H1 (cell line): ENCODE results near the gene ADAMTS15. TPM values are rescaled to one million over a fixed set of nuclear protein-coding genes. Genes with fewer than 3 reads are reported as not detected.
A peak's percentile ranks its signal among the peaks of the same experiment; 100 is the strongest.

Experiments
- CTCF ChIA-PET: fragments of 300-600 bp; sonication (Branson Sonifier 250); formaldehyde crosslinking; loops from one replicate; lab custom pipeline; 2021; ENCODE audit not compliant: partially characterized antibody; lab: Charles Lee
- POLR2A ChIA-PET: fragments of 300-600 bp; sonication (Branson Sonifier 250); formaldehyde crosslinking; loops from one replicate; lab custom pipeline; 2021; ENCODE audit warnings: inconsistent platforms; ENCODE audit not compliant: partially characterized antibody; lab: Charles Lee
- DNase-seq, 2 experiments: peaks; one replicate each; pipeline versions ENCODE4 v3.0.0 to v3.0.0-alpha.2; 2010 to 2022; ENCODE audit warnings: low spot score in 2 of 2, low read depth in 1 of 2, mixed read lengths in 1 of 2
- FAIRE-seq: peaks from 2 replicates; lab custom pipeline; 2011; peaks lifted over from hg19 to GRCh38; lab: Jason Lieb, UNC
- H2AFZ ChIP-seq: 2 replicates; pipeline ENCODE4 v1.8.1; 2012; ENCODE audit warnings: low read length, inconsistent platforms
- H2AK5ac ChIP-seq: 2 replicates; pipeline ENCODE4 v1.6.1; 2013; ENCODE audit warnings: low read depth, low read length
- H2BK120ac ChIP-seq: replicated peaks from 2 replicates; pipeline ENCODE3; 2013; ENCODE audit warnings: low read depth, low read length, inconsistent platforms
- H2BK12ac ChIP-seq: 2 replicates; pipeline ENCODE4 v1.6.1; 2013; ENCODE audit warnings: low read depth, low read length
- H2BK15ac ChIP-seq: 2 replicates; pipeline ENCODE4 v1.6.1; 2013; ENCODE audit warnings: low read length
- H2BK20ac ChIP-seq: 2 replicates; pipeline ENCODE4 v1.6.1; 2013; ENCODE audit warnings: low read length
- H2BK5ac ChIP-seq: 2 replicates; pipeline ENCODE4 v1.6.1; 2013; ENCODE audit warnings: low read depth, low read length
- H3K14ac ChIP-seq: 2 replicates; pipeline ENCODE4 v1.6.1; 2013; ENCODE audit warnings: inconsistent platforms; ENCODE audit not compliant: insufficient read length
- H3K18ac ChIP-seq: 2 replicates; pipeline ENCODE4 v1.6.1; 2013; ENCODE audit warnings: low read length; ENCODE audit errors: extremely low read depth
- H3K23ac ChIP-seq: 2 replicates; pipeline ENCODE4 v1.6.1; 2013; ENCODE audit warnings: inconsistent platforms; ENCODE audit not compliant: insufficient read length
- H3K23me2 ChIP-seq: 2 replicates; pipeline ENCODE4 v1.6.1; 2013; ENCODE audit warnings: low read depth, low read length
- H3K27ac ChIP-seq: 2 replicates; pipeline ENCODE4 v1.6.1; 2011; ENCODE audit warnings: low read depth, low read length, inconsistent platforms
- H3K27me3 ChIP-seq, 4 experiments: replicated peaks in 1 of 4; 1 replicate in 1 of 4; 2 replicates in 3 of 4; pipeline versions ENCODE4 v1.6.1 to v1.8.1; 2011 to 2013; ENCODE audit warnings: low read length in 3 of 4, mild to moderate bottlenecking in 3 of 4, inconsistent platforms in 2 of 4, mixed read lengths in 2 of 4, moderate library complexity in 1 of 4; ENCODE audit not compliant: control insufficient read depth in 3 of 4, insufficient read depth in 3 of 4; ENCODE audit errors: extremely low read depth in 1 of 4
- H3K36me3 ChIP-seq, 4 experiments: 2 replicates each; pipeline versions ENCODE4 v1.6.1 to v1.8.1; 2011 to 2013; ENCODE audit warnings: mild to moderate bottlenecking in 4 of 4, low read length in 3 of 4, moderate library complexity in 2 of 4, control low read depth in 1 of 4, inconsistent platforms in 1 of 4; ENCODE audit not compliant: insufficient read depth in 4 of 4, control insufficient read depth in 2 of 4
- H3K4ac ChIP-seq: replicated peaks from 2 replicates; pipeline ENCODE3; 2013; ENCODE audit warnings: low read length, low read depth, mixed read lengths, inconsistent platforms; ENCODE audit not compliant: insufficient read length
- H3K4me1 ChIP-seq, 4 experiments: replicated peaks in 1 of 4; 1 replicate in 1 of 4; 2 replicates in 3 of 4; pipeline versions ENCODE4 v1.6.1 to v1.8.1; 2011 to 2013; ENCODE audit warnings: low read length in 3 of 4, inconsistent platforms in 2 of 4, mixed read lengths in 1 of 4; ENCODE audit not compliant: insufficient read depth in 4 of 4, control insufficient read depth in 3 of 4
- H3K4me2 ChIP-seq, 2 experiments: 2 replicates each; pipeline versions ENCODE4 v1.6.1 to v1.8.1; 2011 to 2013; ENCODE audit warnings: low read depth in 2 of 2, low read length in 2 of 2, control low read depth in 1 of 2, inconsistent platforms in 1 of 2, mild to moderate bottlenecking in 1 of 2; ENCODE audit not compliant: insufficient read depth in 1 of 2
- H3K4me3 ChIP-seq, 4 experiments: fragments of 200-600, 300-600 bp in 1 of 4; sonication (generic), shearing (Covaris generic), sonication (Bioruptor Twin) in 1 of 4; 2 replicates each; pipeline versions ENCODE4 v1.5.1 to v1.8.1; 2011 to 2016; ENCODE audit warnings: low read length in 4 of 4, low read depth in 3 of 4, control low read depth in 2 of 4, inconsistent platforms in 2 of 4, mild to moderate bottlenecking in 2 of 4, mixed read lengths in 1 of 4, moderate library complexity in 1 of 4; ENCODE audit not compliant: insufficient read depth in 2 of 4; ENCODE audit errors: extremely low read depth in 1 of 4
- H3K56ac ChIP-seq: replicated peaks from 2 replicates; pipeline ENCODE3; 2013; ENCODE audit warnings: low read depth, mild to moderate bottlenecking, mixed read lengths, low read length, inconsistent platforms; ENCODE audit not compliant: insufficient read length
- H3K79me1 ChIP-seq: 2 replicates; pipeline ENCODE4 v1.6.1; 2013; ENCODE audit warnings: low read depth, low read length, control low read depth
- H3K79me2 ChIP-seq, 2 experiments: 2 replicates each; pipeline versions ENCODE4 v1.6.1 to v1.8.1; 2012 to 2013; ENCODE audit warnings: low read length in 2 of 2, mild to moderate bottlenecking in 2 of 2, inconsistent platforms in 1 of 2; ENCODE audit not compliant: insufficient read depth in 2 of 2, control insufficient read depth in 1 of 2
- H3K9ac ChIP-seq, 4 experiments: replicated peaks in 1 of 4; 1 replicate in 1 of 4; 2 replicates in 3 of 4; pipeline versions ENCODE4 v1.6.1 to v1.8.1; 2011 to 2013; ENCODE audit warnings: low read depth in 3 of 4, low read length in 3 of 4, control low read depth in 2 of 4, mild to moderate bottlenecking in 2 of 4, moderate library complexity in 2 of 4, inconsistent platforms in 1 of 4; ENCODE audit errors: extremely low read depth in 1 of 4
- H3K9me3 ChIP-seq, 2 experiments: 2 replicates each; pipeline versions ENCODE4 v1.6.1 to v1.8.1; 2012 to 2013; ENCODE audit warnings: mild to moderate bottlenecking in 2 of 2, moderate library complexity in 2 of 2, control low read depth in 1 of 2, inconsistent platforms in 1 of 2, low read depth in 1 of 2, low read length in 1 of 2, mixed read lengths in 1 of 2; ENCODE audit not compliant: insufficient read depth in 2 of 2
- H4K20me1 ChIP-seq, 2 experiments: replicated peaks in 1 of 2; 2 replicates each; pipeline versions ENCODE3 to v1.8.1; 2011 to 2013; ENCODE audit warnings: inconsistent platforms in 2 of 2, low read length in 2 of 2, mild to moderate bottlenecking in 1 of 2; ENCODE audit not compliant: insufficient read depth in 2 of 2, control insufficient read depth in 1 of 2
- H4K5ac ChIP-seq: 2 replicates; pipeline ENCODE4 v1.6.1; 2013; ENCODE audit warnings: low read length, low read depth, mixed read lengths, inconsistent platforms; ENCODE audit not compliant: insufficient read length
- H4K8ac ChIP-seq: 2 replicates; pipeline ENCODE4 v1.8.0; 2013; ENCODE audit warnings: mild to moderate bottlenecking, moderate library complexity, low read length, inconsistent platforms; ENCODE audit not compliant: insufficient read depth; ENCODE audit errors: extremely low read depth
- H4K91ac ChIP-seq: replicated peaks from 2 replicates; pipeline ENCODE3; 2013; ENCODE audit warnings: low read length, mixed read lengths, inconsistent platforms; ENCODE audit not compliant: insufficient read length
- CHD2 ChIP-seq: IDR thresholded peaks from 2 replicates; pipeline ENCODE4 v1.6.1; 2012; ENCODE audit warnings: low read length, improper control_type of control experiment
- EZH2 ChIP-seq: fragments of 200-600 bp; sonication (generic); IDR thresholded peaks from 2 replicates; pipeline ENCODE4 v1.7.1; 2012; ENCODE audit warnings: low read depth, mild to moderate bottlenecking, moderate library complexity, low read length, inconsistent platforms; ENCODE audit not compliant: severe bottlenecking
- HDAC2 ChIP-seq, 2 experiments: fragments of 300-600 bp in 1 of 2; sonication (generic) in 1 of 2; IDR thresholded peaks; 2 replicates each; pipeline ENCODE4 v1.6.1; 2011 to 2012; ENCODE audit warnings: low read depth in 2 of 2, low read length in 2 of 2, mild to moderate bottlenecking in 2 of 2, moderate library complexity in 2 of 2, borderline replicate concordance in 1 of 2, inconsistent platforms in 1 of 2
- KDM4A ChIP-seq: IDR thresholded peaks from one replicate; pipeline ENCODE4 v1.7.1; 2012; ENCODE audit warnings: low read depth, mild to moderate bottlenecking, moderate library complexity, low read length, inconsistent platforms; ENCODE audit not compliant: severe bottlenecking
- NANOG ChIP-seq: IDR thresholded peaks from 2 replicates; pipeline ENCODE4 v1.6.1; 2011; ENCODE audit warnings: low read length, low read depth, mild to moderate bottlenecking, inconsistent platforms; ENCODE audit not compliant: insufficient read depth, poor library complexity, severe bottlenecking
- SIX5 ChIP-seq: IDR thresholded peaks from 2 replicates; pipeline ENCODE4 v1.6.1; 2011; ENCODE audit warnings: mild to moderate bottlenecking, low read depth, low read length
- TCF12 ChIP-seq: IDR thresholded peaks from 2 replicates; pipeline ENCODE4 v1.6.1; 2011; ENCODE audit warnings: low read depth, mild to moderate bottlenecking, low read length
- WGBS, 2 experiments: shearing (Covaris generic) in 1 of 2; methylation state at CpG; one replicate each; pipeline versions ENCODE4 v1.1.6 to v1.1.7; 2013 to 2015; ENCODE audit warnings: low lambda C conversion rate in 2 of 2, mixed read lengths in 2 of 2, inconsistent platforms in 1 of 2, low coverage in 1 of 2, missing lambda C conversion rate in 1 of 2; ENCODE audit not compliant: insufficient replicate concordance in 2 of 2, insufficient coverage in 1 of 2, insufficient read length in 1 of 2; ENCODE audit errors: extremely low coverage in 1 of 2, missing lambda C conversion rate in 1 of 2; 5-methylcytosine and 5-hydroxymethylcytosine counted together
- polyA plus RNA-seq, 7 experiments: library from polyadenylated mRNA; depleted of rRNA in 3 of 7; stranded (reverse) in 5 of 7; unstranded in 2 of 7; fragments of >200 nt in 5 of 7; fragments of 200-250 nt in 2 of 7; gene quantifications; 1 replicate in 5 of 7; 2 replicates in 1 of 7; 4 replicates in 1 of 7; pipeline versions ENCODE4 v1.2.1 to v1.2.3, GENCODE V29; 2011 to 2013; ENCODE audit warnings: missing spikeins in 2 of 7, mixed read lengths in 2 of 7
- total RNA-seq: library from RNA; stranded (reverse); fragmentation: NEBNext Ultra II Directional; extraction: Animal tissue kit (Norgen Biotek cat#: 25700); gene quantifications from 2 replicates; pipeline ENCODE4 v1.2.1, GENCODE V29; 2021
- TF ChIP-seq, protein P1 (sequence below): IDR thresholded peaks from 2 replicates; pipeline ENCODE4 v1.6.1; 2012; ENCODE audit warnings: inconsistent platforms
- TF ChIP-seq, protein P2 (sequence below): IDR thresholded peaks from 2 replicates; pipeline ENCODE4 v1.6.1; 2012; ENCODE audit warnings: low read length, inconsistent platforms

ADAMTS15 gene
- total and polyA plus RNA-seq, 2 of the 8 experiments (the other 6 are each of a cell fraction or from before 2014, with no cell fraction given): 1.7 to 4.7 TPM

DNA sequence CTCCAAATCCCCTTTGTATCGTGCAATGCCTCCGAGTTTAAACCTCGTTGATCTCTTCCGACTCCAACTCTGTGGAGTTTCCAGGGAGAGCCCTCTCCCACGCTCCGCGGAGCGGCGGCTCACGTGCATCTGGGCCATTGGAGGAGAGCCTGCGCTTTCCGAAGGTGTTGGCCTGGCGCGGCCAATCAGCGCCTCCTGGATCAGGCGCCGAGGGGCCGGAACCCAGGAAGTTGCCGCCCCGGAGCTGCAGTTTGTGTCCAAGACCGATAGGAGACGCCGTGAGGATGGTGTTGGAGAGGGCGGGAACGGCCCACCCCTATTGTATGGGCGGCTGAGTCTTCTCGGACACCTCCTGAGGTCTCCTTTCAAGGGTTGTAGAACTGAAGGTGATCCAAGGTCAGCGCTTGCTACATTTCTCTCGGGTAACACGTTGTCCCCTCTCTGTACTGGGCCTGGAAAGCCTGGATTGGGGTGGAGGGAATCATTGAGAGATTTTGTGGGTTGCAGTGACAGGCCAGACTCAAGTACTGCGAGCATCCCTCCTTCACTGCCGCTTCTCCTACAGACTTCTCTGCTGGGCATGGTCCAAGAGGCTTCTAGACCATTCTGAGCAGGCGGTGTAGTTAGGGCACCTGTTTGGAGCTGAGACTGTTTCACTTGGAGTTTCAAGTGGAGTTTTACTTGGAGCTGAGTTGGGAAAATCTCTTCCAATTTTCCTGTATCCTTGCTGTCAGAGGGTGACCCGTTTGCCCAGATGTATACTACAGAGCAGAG lies 1.7 kb downstream of the ADAMTS15 start:
- H2AK5ac ChIP-seq: no peak overlapping the region
- no peak overlapping the region for H4K91ac ChIP-seq
- ChIA-PET POLR2A (no interaction called here), CTCF (interaction anchor here (0.6 to 9.0 kb wide), 40 partner anchors 9 to 446 kb away, joined by 3 to 83 read pairs (median 4); no protein-coding TSS in a partner anchor)
- H3K27me3 ChIP-seq: peaks cover 9 to 63% (median 46%) of the 10 kb centered on the region in 4 experiments
- H4K8ac ChIP-seq: no peak overlapping the region
- no peak overlapping the region for H2BK5ac ChIP-seq
- 0 out of 2 replicates have a peak overlapping the region, but pooled peaks have one; percentile 3 for H2BK12ac ChIP-seq
- H2AFZ ChIP-seq: peak overlapping the region; percentile 90; the same call in 1 of the 2 replicates
- DNase-seq: peak; percentile 75 to 93
- no peak overlapping the region for H2BK120ac ChIP-seq
- no peak overlapping the region for H3K23ac ChIP-seq
- H3K14ac ChIP-seq: no peak overlapping the region
- H2BK20ac ChIP-seq: no peak overlapping the region
- peak; percentile 82 for FAIRE-seq
- no peak overlapping the region; the same call in 1 of the 2 replicates for H3K18ac ChIP-seq
- peaks cover 16% of the 10 kb centered on the region for H3K23me2 ChIP-seq
- H4K5ac ChIP-seq: no peak overlapping the region
- H3K9me3 ChIP-seq: no peaks in the 10 kb centered on the region
- H3K4me2 ChIP-seq: peak overlapping the region; percentile 90 to 99
- peak overlapping the region; percentile 49 to 72 (median 54); a peak in 7 of 8 replicates for H3K4me3 ChIP-seq
- no peak overlapping the region for H3K4ac ChIP-seq
- no peaks in the 10 kb centered on the region for H3K79me2 ChIP-seq
- WGBS, 2 experiments: 17% methylated on average over 34 of the region's 34 CpGs; no CpG with 5 or more reads in 1 of the 2 experiments
- H3K36me3 ChIP-seq: no peaks in the 10 kb centered on the region
- H3K79me1 ChIP-seq: no peaks in the 10 kb centered on the region; the same call in 1 of the 2 replicates
- no peak overlapping the region; a peak in 1 of 7 replicates for H3K9ac ChIP-seq
- H3K27ac ChIP-seq: no peak overlapping the region
- H2BK15ac ChIP-seq: peak overlapping the region; percentile 3; the same call in 1 of the 2 replicates
- peaks cover 3 to 4% of the 10 kb centered on the region in 2 experiments for H4K20me1 ChIP-seq
- no peak overlapping the region for H3K56ac ChIP-seq
- H3K4me1 ChIP-seq: peaks cover 0 to 9% (median 6%) of the 10 kb centered on the region in 4 experiments; a peak in 6 of 7 replicates
- TF ChIP-seq CHD2: peak; percentile 68; the same call in 1 of the 2 replicates
- no peak for TF ChIP-seq EZH2
- TF ChIP-seq HDAC2 (IDR thresholded peaks at IDR 0.05; ENCODE audit: borderline replicate concordance in 1 of 2, low read depth in 2 of 2, low read length in 2 of 2): no peak
- TF ChIP-seq, protein P1, sequence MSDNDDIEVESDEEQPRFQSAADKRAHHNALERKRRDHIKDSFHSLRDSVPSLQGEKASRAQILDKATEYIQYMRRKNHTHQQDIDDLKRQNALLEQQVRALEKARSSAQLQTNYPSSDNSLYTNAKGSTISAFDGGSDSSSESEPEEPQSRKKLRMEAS: peak; percentile 99
- no peak for TF ChIP-seq SIX5
- TF ChIP-seq, protein P2, sequence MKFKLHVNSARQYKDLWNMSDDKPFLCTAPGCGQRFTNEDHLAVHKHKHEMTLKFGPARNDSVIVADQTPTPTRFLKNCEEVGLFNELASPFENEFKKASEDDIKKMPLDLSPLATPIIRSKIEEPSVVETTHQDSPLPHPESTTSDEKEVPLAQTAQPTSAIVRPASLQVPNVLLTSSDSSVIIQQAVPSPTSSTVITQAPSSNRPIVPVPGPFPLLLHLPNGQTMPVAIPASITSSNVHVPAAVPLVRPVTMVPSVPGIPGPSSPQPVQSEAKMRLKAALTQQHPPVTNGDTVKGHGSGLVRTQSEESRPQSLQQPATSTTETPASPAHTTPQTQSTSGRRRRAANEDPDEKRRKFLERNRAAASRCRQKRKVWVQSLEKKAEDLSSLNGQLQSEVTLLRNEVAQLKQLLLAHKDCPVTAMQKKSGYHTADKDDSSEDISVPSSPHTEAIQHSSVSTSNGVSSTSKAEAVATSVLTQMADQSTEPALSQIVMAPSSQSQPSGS: no peak
- peak; percentile 20 for TF ChIP-seq KDM4A
- no peak for TF ChIP-seq NANOG
- TF ChIP-seq TCF12: no peak
